NOMO-1 (cell line): Measurements from ENCODE around the gene CLDN20.
A peak's percentile ranks its signal among the peaks of the same experiment; 100 is the strongest.

Source experiments
- DNase-seq, 2 experiments: peaks; one replicate each; lab custom pipeline; 2025; ENCODE audit not compliant: unreplicated experiment in 2 of 2; lab: John Stamatoyannopoulos, UW

CLDN20 gene

DNA sequence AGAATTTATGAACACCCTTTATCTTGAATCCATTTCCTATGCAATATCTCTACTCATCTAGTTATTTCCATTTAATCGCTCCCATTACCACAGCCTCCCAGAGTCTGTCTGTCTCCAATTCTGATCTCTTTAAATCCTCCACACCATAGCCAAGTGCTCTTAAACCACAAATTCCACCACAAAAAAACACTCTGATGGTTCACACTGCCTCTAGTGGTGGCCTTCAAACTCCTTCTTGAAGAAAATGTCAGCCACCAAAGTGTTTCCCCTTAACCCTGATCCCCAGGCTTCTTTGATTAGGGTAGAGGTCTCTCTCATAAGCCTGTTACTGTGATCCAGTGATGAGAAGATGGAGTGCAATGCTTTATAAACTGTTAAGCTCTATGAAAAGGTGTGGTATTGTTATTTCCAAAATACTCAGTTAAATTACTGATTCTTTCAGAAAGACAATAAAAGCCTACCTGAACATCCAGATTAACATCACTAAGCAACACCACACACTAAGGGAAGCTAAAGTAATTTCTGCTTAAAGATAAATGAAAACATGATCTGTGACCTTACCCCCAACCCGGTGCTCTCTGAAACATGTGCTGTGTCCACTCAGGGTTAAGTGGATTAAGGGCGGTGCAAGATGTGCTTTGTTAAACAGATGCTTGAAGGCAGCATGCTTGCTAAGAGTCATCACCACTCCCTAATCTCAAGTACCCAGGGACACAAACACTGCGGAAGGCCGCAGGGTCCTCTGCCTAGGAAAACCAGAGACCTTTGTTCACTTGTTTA, 4.5 kb downstream of the CLDN20 start:
- peak in 1 of 2 experiments; percentile 8 for DNase-seq

DNA sequence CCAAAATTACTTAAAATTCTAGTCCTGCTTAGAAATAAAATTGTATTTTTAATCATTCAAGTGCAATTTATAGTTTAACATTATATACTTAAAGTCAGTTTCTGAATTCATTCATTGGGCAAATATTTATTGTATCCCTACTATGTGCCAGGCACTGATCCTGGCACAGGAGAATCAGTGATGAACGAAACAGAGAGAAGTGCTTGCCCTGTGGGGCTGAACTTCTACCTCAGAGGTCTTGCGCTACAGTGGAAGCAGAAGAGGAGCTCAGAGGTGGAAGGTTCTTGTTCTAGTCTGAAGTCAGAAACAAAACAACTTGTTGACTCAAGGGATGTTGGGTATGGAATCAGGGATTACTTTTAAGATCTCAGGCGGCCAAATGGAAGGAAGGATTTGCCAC, 6.0 kb downstream of the CLDN20 start:
- no peak for DNase-seq

DNA sequence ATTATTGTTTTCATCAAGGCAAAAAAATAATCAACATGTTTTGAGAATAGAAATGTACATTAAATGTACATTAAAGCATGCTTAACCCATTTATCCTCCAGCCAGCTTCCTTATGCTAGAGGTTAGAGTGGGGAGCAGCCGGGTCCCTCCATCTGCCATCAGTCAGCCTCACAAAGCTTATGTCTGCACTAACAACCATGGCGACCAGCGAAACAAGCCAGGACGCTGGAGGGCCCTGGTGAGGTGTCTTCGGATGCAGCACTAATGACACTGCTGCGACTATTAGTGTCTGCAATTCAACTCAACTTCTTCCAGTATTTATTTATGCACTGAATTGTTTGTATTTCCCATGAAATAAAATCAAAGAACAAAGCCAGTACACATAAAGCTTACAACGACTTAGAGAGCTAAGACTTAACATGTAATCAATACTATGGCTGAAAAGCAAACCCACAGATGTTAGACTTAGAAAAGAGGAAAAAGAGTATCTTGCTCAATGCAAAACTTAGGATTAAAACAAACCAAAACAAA, 6.8 kb downstream of the CLDN20 start:
- no peak for DNase-seq

DNA sequence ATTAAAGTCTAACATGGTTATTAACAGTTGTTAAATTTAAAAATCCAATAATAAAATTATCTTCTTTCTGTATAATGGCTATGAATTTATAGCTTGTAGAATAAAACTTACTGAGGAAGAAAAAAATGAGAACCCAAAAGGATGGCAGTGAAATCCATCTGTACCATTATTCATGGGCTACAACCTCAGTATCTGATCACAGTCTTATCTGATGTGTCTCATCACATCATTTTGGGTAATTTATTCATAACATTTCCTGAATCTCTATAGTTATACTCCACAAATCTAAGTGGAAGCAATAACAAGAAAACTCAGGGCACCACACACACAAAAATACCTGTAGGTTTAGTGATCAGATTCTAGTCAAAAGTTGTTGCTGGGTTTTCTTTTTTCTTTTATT, 7.3 kb downstream of the CLDN20 start:
- no peak for DNase-seq

DNA sequence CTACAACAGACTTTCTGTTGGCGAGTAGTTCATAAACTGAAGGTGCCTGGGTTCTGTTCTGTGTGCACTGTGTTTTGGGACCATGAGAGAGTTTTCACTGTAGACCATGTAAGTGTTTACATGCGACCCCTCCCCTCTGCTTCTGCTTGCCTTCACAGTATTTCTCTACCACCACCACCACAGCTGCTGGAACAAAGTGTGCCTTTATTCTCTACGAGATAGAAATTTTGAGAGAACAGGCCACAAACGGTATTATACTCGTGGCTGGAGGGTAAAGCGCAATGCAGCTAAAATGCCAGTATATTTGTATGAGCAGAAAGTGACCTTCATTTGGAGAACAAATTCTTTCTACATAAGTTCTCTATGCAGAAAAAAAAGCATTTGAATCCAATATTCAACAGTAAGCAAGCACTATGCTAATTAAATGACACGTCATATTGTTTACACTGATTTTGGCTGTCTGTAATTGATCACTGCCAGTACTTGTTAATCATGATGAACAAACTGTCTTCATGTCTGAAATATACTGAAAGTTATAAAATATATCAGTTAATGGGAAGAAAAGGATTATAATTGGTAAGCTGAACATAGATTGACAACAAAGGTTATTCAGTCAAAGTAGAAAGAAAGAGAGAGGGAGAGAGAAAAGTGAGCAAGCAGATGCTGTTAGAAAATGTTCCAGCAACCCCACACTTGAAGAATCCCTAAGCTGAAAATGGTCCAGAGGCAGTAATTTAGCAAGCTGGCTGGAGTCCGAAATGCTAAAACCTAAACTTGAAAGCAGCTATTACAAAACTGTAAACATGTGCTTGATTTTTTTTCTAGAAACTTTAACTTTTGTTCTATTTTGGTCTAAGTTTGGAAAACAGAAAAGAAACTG, 8.8 kb downstream of the CLDN20 start:
- DNase-seq = no peak

DNA sequence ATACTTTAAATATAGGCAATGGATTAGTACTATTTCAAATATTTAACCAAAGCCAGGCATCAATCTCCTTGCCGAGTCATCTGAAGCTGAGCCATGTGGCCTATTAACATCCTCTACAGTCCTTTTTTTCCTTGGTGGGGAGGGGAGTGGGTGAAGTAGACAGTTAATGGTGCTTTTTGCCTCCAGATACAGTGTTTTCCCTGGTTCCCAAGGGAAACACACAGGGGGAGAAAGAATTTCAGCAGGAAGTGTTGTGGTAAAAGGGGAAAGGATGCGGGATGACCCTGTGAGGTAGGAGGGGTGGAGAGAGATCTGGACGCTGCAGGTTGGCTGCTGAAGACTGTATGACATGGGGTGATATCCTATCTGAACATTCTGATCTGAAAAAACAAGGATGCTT, 9.6 kb downstream of the CLDN20 start:
- no peak for DNase-seq

DNA sequence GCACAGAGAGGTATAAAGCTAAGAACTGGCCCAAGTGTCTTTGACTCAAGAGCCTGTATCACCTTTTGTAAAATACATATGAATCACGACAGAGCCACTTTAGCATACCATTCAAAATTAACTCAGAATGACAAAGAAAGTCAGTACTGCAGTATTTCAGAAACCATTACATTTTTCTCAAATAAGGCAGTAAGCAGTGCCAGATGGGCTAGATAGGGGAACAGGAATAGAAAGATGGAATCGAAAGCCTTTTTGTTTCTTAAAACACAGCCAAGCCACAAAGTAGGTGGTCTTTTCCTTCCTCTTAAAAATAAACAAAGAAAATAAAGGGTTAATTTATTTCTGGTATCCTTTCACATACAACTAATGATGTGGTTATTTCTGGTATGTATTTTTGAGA, 10.3 kb downstream of the CLDN20 start:
- no peak for DNase-seq

DNA sequence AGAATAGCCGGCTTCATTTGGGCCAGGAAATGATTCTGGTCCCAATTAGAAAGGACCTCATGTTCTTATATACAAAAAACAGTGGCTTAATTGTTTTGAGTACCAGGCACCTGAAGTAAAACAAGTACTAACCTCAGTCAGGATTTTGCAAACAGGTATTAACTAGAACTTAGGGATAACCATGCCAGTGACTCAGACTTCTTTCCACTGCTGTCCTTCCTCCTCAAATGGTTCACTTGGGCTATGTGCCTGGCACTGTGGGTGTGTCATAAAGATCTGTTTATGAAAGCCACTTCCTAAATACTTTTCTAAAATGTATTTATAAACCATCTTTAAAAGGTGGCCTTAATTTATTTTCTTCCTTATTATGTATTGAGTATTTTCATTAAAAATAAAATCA, 10.7 kb downstream of the CLDN20 start:
- DNase-seq = no peak

DNA sequence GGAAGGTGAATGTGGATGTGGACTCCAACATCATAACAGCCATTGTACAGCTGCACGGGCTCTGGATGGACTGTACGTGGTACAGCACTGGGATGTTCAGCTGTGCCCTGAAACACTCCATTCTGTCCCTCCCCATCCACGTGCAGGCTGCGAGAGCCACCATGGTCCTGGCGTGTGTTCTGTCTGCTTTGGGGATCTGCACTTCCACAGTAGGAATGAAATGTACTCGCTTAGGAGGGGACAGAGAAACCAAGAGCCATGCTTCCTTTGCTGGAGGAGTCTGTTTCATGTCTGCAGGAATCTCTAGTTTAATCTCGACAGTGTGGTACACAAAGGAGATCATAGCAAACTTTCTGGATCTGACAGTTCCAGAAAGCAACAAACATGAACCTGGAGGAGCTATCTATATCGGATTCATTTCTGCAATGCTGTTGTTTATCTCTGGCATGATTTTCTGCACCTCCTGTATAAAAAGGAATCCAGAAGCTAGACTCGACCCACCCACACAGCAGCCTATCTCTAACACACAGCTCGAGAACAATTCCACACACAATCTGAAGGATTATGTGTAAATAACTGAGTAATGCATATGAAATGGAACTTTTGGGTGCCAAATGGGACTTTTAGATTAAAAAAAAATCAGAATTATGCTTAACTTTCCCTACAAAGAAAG, 12.1 kb downstream of the CLDN20 start:
- DNase-seq = no peak

DNA sequence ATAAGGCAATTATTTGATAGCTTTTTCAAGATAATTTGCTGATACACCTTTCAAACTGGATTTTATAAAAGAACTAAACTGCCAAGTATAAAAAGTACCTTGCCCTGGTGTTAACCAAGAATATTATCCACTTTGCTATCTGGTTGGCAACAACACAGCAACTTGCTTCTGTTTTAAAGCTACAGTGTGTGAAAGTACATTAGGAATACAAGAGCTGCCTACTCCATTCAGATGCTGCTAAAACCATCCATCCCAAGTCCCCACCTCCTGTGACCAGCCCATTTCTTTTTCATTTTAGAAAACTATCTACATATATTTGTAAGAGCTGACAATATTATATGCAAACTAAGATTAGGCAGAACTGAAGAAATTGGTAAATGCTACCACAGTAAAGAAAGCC, 12.8 kb downstream of the CLDN20 start:
- no peak for DNase-seq

DNA sequence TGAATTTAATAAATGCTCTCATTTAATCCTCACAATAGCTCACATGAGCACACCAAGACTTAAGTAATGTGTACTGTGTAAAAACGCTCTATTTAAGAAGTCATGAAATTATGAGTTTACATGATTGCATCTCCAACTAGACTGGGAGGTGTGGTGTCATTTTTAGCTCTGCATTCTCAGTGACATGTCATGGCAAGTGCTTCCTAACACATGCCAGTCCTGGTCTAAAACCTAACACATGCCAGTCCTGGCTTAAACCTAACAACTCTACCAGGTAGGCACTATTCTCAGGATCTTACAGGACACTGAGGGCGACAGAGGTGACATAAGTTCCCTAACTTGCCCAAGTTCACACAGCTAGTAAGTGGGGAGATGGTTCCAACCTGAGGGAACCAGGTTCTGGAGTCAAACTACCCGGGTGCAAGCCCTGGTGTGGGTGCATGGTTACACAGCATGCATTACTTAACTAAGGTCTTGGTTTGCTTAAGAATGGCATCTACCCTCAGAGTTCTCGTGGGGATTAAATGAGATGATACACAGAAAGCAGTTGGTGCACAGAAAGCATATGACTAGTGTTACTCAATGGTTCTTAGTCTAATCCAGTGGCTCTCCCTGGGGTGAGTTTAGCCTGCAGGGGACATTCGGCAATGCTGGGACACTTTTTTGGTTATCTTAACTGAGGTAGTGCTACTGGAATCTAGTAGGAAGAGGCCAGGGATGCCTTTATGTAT, 14.7 kb downstream of the CLDN20 start:
- DNase-seq = no peak

DNA sequence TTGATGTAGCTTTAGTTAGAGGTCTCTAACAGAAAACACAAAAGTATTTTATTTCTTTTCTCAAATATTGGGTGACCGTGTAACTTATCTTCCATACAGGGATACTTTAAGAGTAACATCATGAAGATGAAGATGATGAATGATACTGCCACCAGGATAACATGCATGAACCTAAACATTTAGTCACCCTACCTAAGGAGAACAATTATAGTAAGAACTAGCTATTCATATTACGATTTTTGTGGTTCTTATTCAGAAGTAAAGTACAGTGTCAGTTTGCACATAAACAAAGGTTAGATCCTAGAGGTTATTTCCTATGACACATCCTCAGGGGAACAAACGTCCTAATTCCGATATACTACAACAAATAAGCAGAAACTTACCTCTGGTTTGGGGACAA, 21.0 kb downstream of the CLDN20 start:
- DNase-seq = no peak

DNA sequence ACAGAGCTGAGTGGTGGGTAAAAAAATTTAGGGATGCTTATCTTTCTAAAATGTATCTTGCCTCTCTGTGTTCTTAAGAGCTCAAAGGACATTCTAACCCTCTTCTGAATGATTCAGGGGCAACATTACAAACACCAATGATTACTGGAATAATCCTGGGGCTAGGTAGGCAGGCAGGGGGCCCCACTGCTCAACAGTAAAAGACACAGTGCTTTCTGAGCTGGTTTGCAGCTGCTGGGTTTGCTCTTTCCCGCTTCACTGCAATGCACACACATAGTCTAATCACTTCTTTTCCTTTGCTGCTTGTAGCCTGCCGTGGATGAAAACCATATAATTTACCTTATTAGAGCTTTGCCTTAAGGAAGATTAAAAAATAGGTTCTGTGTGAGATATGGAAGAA, 23.9 kb downstream of the CLDN20 start:
- no peak for DNase-seq

DNA sequence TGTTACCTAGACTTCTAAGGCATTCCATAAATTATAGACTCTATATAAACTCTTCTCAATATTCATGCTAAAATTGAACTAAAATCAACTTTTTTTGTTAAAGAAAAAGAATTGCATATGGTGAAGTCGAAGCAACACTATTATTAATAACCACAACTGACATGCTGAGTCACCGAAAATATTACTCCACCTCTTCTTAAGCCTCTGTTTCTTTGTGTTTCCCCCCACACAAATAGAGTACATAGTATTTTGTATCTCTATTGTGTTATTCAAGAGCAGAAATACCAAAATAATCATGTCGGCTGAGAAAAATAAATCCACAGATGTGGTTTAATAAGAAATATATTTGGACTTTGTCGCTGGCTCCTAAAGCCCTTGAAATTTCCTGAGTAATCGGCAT, 26.7 kb downstream of the CLDN20 start:
- no peak for DNase-seq

DNA sequence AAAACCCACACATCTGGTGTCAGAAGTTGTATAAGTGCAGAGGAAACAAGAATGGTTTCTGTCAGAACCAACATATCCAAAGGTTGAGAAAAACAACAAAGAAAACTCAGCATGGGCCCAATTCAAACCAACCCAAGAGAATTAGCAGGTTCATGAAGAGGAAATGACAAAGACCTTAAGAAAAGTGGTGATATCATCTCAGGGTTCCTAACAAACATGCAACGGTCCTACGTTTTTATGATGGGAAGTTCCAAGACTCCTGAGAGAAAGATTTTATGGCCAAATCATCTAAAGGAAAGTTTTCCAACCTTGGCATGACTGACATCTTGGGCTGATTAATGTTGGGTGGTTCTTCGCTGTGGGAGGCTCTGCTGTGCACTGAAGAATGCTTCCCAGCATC, 27.5 kb downstream of the CLDN20 start:
- no peak for DNase-seq

DNA sequence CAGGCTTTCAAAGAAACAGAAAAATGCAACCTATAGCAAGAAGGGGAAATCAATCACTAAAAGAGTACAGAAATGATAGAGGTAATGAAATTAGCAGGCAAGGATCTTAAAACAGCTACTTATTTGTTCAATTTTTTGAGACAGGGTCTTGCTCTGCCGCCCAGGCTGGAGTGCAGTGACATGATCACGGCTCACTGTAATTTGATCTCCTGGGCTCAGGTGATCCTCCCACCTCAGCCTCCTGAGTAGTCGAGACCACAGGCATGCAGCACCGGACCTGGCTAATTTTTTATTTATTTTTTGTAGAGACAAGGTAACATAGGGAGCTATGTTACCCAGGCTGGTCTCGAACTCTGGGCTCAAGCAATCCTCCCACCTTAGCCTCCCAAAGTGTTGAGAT, 28.9 kb downstream of the CLDN20 start:
- DNase-seq = no peak

DNA sequence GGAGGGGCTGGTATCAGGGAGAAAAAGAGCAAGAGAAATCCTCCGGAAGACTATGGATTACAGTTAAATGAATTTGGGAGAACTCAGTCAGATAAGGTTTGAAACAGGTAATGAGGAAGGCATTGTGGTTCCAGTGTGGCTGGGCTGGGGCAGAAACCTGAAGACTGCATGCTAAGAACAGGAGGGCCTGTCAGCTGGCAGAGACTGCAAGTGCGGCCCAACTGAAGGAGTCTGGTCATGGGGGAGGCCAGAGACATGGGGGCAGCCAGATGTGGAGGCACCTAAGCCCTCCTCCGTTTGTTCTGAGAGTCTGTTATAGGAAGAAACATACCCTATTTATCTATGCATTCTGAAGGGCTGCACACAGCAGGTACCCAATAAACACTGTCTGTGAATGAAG, 33.9 kb downstream of the CLDN20 start:
- DNase-seq = no peak

DNA sequence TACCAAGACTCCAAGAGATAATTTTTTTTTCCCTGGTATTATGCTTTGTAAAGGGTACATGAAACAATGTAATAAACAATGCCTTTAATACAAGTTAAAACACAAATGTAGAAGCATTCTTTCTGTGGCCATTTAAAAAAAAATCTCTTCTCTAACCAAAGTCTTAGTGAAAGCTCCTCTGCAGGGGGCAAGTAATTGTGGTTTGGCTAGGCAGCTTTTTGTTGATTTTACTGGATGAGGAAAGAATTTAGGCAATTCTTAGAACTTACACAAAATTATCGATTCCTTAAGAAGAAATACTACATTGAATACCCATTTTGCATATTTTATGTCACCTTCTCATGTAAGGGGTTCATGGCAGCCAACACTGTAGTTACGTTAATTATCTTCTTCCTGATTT, 38.1 kb downstream of the CLDN20 start:
- DNase-seq = no peak

DNA sequence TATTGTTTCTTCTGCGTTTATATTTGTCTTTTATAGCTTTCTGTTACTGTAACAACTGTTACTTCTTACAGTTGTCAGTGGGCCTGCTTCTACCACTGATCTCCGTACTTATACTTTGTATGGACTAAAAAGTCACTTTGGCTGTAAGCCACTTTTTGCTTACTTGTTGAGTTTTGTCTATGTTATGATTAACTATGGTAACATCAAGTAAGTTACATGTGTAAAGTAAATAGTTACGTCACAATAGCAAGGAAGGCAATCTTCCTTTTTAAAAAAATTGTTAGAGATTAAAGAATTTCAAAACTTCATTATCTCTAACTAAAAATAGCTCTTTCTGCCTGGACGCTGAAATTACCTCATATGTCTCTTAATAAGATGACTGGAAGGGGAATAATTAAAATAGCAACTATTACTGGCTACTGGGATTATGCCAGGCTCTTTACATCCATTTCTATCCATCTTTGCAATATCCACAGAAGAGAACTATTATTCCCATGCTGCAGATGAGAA, 39.6 kb downstream of the CLDN20 start:
- no peak for DNase-seq

DNA sequence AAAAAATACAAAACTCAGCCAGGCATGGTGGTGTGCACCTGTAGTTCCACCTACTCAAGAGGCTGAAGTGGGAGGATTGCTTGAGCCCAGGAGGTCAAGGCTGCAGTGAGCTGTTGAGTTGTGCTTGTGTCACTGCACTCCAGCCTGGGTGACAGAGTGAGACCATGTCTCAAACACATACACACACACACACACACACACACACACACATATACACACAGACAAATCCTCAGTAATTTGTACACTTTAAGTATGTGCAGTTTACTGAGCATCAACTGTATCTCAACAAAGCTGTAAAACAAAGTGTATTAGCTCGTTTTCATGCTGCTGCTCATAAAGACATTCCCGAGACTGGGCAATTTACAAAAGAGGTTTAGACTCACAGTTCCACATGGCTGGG, 43.1 kb downstream of the CLDN20 start:
- DNase-seq = no peak

DNA sequence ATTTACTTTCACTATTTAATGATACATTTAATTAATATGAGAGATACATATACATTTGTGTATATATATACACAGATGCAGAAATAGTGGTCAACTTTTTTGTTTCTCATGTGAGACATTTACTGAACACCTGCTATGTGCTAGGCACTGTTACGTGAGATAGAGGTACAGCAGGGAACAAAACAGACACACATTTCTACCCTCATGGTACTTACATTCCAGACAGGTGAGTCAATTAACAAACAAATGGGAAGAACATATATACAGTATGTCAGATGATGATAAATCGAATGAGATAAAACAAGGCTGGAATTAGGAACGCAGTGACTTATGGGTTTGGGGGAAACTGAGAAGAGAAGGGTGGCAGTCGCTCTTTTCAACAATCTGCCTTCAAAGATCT, 45.3 kb downstream of the CLDN20 start:
- DNase-seq = no peak
